ENCODE results near the gene IL5RA. TPM values are rescaled to one million over a fixed set of nuclear protein-coding genes. Genes with fewer than 3 reads are reported as not detected.

The IL5RA gene
- polyA plus RNA-seq, 1 of the 3 experiments (the other 2 are of a cell fraction) = not detected

DNA sequence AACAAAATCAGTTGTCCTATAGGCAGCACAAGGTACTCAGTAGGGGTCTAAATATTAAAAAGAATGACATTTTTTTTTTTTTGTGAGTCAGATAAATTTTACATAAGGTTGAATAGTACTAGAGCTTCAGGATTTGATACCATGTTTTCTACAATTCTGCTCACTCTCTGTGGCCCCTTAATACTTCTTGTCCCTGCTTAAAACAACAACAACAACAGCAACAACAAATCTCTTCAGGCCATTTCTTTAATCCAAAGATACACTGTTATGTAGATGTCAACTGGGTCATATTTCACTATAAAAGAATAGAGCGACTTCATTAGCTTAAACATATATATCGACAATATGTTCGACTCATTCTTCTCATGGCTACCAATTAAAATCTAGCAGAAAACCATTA is 3.0 kb downstream of the IL5RA start (continued):
- TF ChIP-seq, protein P1, sequence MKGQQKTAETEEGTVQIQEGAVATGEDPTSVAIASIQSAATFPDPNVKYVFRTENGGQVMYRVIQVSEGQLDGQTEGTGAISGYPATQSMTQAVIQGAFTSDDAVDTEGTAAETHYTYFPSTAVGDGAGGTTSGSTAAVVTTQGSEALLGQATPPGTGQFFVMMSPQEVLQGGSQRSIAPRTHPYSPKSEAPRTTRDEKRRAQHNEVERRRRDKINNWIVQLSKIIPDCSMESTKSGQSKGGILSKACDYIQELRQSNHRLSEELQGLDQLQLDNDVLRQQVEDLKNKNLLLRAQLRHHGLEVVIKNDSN (IDR thresholded peaks at IDR 0.05; ENCODE audit: borderline replicate concordance, low read depth) = no peak
- TF ChIP-seq, protein P2, sequence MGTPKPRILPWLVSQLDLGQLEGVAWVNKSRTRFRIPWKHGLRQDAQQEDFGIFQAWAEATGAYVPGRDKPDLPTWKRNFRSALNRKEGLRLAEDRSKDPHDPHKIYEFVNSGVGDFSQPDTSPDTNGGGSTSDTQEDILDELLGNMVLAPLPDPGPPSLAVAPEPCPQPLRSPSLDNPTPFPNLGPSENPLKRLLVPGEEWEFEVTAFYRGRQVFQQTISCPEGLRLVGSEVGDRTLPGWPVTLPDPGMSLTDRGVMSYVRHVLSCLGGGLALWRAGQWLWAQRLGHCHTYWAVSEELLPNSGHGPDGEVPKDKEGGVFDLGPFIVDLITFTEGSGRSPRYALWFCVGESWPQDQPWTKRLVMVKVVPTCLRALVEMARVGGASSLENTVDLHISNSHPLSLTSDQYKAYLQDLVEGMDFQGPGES (IDR thresholded peaks at IDR 0.05; ENCODE audit: low read depth, low read length) = no peak
- TF ChIP-seq GABPA (IDR thresholded peaks at IDR 0.05; ENCODE audit: low read depth) = no peak

DNA sequence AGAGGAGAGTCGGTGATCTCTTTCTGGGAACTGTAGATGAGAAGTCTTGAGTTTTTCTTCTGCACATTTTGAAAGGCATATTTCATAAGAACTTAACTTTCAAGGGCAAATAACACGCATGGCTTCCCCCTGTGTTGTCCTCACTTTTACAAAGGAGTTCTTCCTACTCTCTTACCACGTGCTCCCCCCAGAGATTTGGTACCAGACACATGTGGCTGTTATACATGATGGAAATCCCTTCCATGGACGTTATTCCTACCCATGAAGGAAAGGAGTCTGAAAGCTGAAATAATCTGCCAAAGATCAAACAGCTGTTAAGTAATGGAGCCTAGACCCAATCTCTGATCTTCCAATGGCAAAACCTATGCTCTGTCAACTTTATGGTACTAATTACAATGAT is 4.4 kb downstream of the IL5RA start:
- 40% methylated on average over 4 of the region's 4 CpGs for WGBS (ENCODE audit: low lambda C conversion rate)
- Histone ChIP-seq H3K9me3 (no peaks in the 10 kb centered on the region), H3K79me2 (ENCODE audit: insufficient read depth) (no peaks in the 10 kb centered on the region), H3K27me3 (ENCODE audit: insufficient read depth) (no peaks in the 10 kb centered on the region), H3K4me2 (no peak overlapping the region), H3F3A (replicated peaks; ENCODE audit: insufficient read depth) (no peaks in the 10 kb centered on the region), H3K4me1 (ENCODE audit: control insufficient read depth in 1 of 2, insufficient read depth in 2 of 2, low read depth in 1 of 2, low read length in 1 of 2) (no peaks in the 10 kb centered on the region), H3K27ac (ENCODE audit: low read depth in 2 of 2, low read length in 1 of 2) (no peak overlapping the region), H2AFZ (ENCODE audit: low read depth) (no peak overlapping the region), H4K20me1 (ENCODE audit: insufficient read depth) (no peaks in the 10 kb centered on the region), H3K36me3 (replicated peaks in 1 of 2; ENCODE audit: control insufficient read depth in 1 of 2, insufficient read depth in 2 of 2, low read length in 1 of 2) (no peaks in the 10 kb centered on the region), H3K4me3 (ENCODE audit: low read depth in 2 of 2, low read length in 1 of 2) (no peak overlapping the region), H3K9me2 (no peaks in the 10 kb centered on the region), H3K9ac (no peak overlapping the region)
- TF ChIP-seq GATA2 (CRISPR knock-in tag; IDR thresholded peaks at IDR 0.05) (no peak), RCOR1 (IDR thresholded peaks at IDR 0.05; ENCODE audit: low read length) (no peak), GABPA (IDR thresholded peaks at IDR 0.05; ENCODE audit: low read depth) (no peak), POLR2AphosphoS5 (IDR thresholded peaks at IDR 0.05; ENCODE audit: low read depth, low read length) (no peak)
- TF ChIP-seq, protein P1 (IDR thresholded peaks at IDR 0.05; ENCODE audit: borderline replicate concordance, low read depth) = no peak
- ChIA-PET POLR2A (no interaction called here), CTCF (interaction anchor here (1.0 kb wide), 1 partner anchor 9 kb away, joined by 3 read pairs; no protein-coding TSS in a partner anchor)
- no peak for DNase-seq

DNA sequence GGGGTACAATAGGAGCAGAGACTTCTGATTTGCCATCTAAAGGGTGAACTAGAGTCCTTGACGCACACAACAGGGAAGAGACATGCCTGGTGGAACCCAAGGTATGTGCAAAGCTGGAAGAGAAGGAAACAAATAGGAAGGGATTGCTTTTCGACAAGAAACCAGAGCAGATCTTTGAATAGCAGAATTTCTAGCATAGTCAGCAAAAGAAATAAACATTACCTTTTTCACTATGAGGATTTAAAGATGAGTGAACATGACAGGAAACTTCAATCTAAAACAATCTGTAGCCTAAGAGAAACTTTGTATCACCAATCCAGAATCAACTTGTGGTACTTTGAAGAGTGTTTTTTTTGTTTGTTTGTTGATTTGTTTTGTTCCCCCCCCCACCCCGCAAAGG is 4.9 kb downstream of the IL5RA start:
- no peak for TF ChIP-seq FOSL2 (IDR thresholded peaks at IDR 0.05; ENCODE audit: borderline replicate concordance, low read depth)
- TF ChIP-seq, protein P2 (IDR thresholded peaks at IDR 0.05; ENCODE audit: low read depth, low read length) = no peak
- TF ChIP-seq RAD21 (IDR thresholded peaks at IDR 0.05; ENCODE audit: low read length) = no peak
- TF ChIP-seq CHD2 (IDR thresholded peaks at IDR 0.05; ENCODE audit: low read length, partially characterized antibody) = no peak
- TF ChIP-seq, protein P3, sequence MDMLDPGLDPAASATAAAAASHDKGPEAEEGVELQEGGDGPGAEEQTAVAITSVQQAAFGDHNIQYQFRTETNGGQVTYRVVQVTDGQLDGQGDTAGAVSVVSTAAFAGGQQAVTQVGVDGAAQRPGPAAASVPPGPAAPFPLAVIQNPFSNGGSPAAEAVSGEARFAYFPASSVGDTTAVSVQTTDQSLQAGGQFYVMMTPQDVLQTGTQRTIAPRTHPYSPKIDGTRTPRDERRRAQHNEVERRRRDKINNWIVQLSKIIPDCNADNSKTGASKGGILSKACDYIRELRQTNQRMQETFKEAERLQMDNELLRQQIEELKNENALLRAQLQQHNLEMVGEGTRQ (IDR thresholded peaks at IDR 0.05; ENCODE audit: borderline replicate concordance, low read depth, low read length) = no peak
- no peak for TF ChIP-seq NFIC (IDR thresholded peaks at IDR 0.05; ENCODE audit: borderline replicate concordance)
- TF ChIP-seq, protein P4, sequence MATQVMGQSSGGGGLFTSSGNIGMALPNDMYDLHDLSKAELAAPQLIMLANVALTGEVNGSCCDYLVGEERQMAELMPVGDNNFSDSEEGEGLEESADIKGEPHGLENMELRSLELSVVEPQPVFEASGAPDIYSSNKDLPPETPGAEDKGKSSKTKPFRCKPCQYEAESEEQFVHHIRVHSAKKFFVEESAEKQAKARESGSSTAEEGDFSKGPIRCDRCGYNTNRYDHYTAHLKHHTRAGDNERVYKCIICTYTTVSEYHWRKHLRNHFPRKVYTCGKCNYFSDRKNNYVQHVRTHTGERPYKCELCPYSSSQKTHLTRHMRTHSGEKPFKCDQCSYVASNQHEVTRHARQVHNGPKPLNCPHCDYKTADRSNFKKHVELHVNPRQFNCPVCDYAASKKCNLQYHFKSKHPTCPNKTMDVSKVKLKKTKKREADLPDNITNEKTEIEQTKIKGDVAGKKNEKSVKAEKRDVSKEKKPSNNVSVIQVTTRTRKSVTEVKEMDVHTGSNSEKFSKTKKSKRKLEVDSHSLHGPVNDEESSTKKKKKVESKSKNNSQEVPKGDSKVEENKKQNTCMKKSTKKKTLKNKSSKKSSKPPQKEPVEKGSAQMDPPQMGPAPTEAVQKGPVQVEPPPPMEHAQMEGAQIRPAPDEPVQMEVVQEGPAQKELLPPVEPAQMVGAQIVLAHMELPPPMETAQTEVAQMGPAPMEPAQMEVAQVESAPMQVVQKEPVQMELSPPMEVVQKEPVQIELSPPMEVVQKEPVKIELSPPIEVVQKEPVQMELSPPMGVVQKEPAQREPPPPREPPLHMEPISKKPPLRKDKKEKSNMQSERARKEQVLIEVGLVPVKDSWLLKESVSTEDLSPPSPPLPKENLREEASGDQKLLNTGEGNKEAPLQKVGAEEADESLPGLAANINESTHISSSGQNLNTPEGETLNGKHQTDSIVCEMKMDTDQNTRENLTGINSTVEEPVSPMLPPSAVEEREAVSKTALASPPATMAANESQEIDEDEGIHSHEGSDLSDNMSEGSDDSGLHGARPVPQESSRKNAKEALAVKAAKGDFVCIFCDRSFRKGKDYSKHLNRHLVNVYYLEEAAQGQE (IDR thresholded peaks at IDR 0.05; ENCODE audit: low read depth, low read length) = no peak
- TF ChIP-seq POLR2AphosphoS5 (IDR thresholded peaks at IDR 0.05; ENCODE audit: low read depth, low read length) = no peak
- Histone ChIP-seq H3K4me3 (ENCODE audit: low read depth in 2 of 2, low read length in 1 of 2) (no peak overlapping the region), H3K4me2 (no peak overlapping the region), H2AFZ (ENCODE audit: low read depth) (no peak overlapping the region), H3K9ac (no peak overlapping the region), H3K4me1 (ENCODE audit: control insufficient read depth in 1 of 2, insufficient read depth in 2 of 2, low read depth in 1 of 2, low read length in 1 of 2) (no peaks in the 10 kb centered on the region), H4K20me1 (ENCODE audit: insufficient read depth) (no peaks in the 10 kb centered on the region), H3F3A (replicated peaks; ENCODE audit: insufficient read depth) (no peaks in the 10 kb centered on the region), H3K36me3 (replicated peaks in 1 of 2; ENCODE audit: control insufficient read depth in 1 of 2, insufficient read depth in 2 of 2, low read length in 1 of 2) (no peaks in the 10 kb centered on the region), H3K9me2 (no peaks in the 10 kb centered on the region), H3K27me3 (ENCODE audit: insufficient read depth) (no peaks in the 10 kb centered on the region), H3K9me3 (no peaks in the 10 kb centered on the region), H3K27ac (ENCODE audit: low read depth in 2 of 2, low read length in 1 of 2) (no peak overlapping the region), H3K79me2 (ENCODE audit: insufficient read depth) (no peaks in the 10 kb centered on the region)
- no peak for DNase-seq
- WGBS (ENCODE audit: low lambda C conversion rate) = 42% methylated on average over 3 of the region's 3 CpGs
- ChIA-PET CTCF (interaction anchor here (1.0 kb wide), 1 partner anchor 10 kb away, joined by 3 read pairs; no protein-coding TSS in a partner anchor), POLR2A (no interaction called here)
